ENCODE results near the gene KCNJ1.
A peak's percentile ranks its signal among the peaks of the same experiment; 100 is the strongest.

Gene KCNJ1

GRCh38 chr11:128881221-128881620 lies 14.1 kb upstream of the KCNJ1 start:
- DNase-seq: no peak

DNA sequence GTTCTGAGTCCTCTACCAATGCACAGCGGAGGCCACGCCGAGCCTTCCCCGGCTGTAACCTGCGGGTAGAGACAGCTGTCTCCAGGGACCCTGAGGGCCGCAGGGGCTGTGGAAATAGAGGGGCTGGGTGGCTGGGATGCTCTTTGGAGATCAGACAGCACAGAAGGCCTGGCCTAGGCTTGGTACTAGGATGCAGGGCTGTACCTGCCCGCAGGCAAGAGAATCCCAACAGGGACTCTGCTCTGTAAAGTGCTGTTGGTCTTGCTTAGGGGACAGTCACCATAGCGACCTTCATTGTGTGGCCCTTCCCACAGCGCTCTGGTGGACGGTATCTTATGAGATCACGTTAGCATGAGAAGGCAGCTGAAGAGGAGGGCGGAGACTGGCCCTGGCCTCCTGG lies 12.7 kb upstream of the KCNJ1 start:
- DNase-seq: no peak

- no peak for DNase-seq
Observed at GRCh38 chr11:128878455-128878854, 11.4 kb upstream of the KCNJ1 start.

- DNase-seq: no peak
Observed at GRCh38 chr11:128877726-128878125, 10.6 kb upstream of the KCNJ1 start.

GRCh38 chr11:128876133-128876650 lies 9.1 kb upstream of the KCNJ1 start:
- DNase-seq: no peak

DNA sequence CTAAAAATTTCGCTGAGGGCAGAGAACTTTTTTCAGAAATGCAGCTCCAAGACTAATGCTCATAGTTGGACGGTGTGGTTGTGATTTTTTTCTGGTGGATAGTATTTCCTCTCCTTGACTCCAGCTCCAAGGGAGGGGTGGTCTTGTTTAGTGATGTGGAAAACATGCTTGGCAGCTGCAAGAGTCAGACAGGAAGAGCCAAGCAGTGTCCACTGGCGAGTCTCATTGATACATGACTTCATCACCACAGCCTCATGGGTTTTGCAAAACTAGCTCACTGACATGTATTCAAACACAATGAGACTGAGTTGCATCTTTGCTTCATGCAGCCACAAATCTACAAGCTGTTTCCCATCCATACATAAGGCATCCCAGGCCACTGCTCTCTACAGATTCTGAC lies 7.3 kb upstream of the KCNJ1 start:
- DNase-seq: no peak

DNA sequence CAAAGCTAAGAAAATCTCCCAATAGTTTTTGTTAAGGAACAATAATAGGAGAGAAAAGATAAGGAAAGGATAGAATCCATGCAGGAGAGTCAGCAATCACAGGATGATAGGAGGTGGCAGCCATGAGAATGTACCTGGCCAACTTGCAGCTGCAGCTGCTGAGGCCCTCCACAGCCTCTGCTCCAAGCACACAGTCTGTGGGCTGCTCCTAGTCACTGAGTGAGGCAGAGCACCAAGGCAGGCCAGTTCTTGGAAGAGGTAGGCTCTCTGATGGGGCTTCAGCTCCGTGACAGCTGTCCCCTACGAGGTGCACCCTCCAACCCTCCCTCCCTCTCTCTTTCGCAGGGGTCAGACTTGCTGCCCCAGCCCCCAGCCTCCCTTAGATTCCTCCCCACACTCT lies 5.5 kb upstream of the KCNJ1 start:
- DNase-seq: no peak

DNA sequence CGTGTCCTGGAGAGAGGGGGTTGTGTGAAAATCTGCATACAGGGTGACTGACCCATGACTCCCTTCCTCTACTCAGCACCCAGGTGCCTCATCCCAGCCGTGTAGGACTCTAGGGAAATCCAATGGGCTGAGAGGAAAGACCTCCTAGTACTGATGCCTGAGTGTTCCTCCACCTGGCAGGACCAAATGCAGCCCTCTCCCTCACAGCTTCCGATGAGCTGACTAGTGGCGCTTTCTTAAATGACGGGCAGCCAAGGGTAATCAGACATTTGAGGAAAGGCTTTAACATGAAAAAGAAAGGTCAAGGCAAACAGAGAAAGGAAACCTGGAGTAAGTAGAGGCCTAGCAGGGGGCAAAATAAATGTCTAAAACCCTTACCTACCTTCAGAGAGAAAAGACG lies 5.0 kb upstream of the KCNJ1 start:
- DNase-seq: no peak

- DNase-seq: no peak
Observed at GRCh38 chr11:128871168-128871610, 4.1 kb upstream of the KCNJ1 start.

- DNase-seq: no peak
Observed at GRCh38 chr11:128868841-128869671, 2.0 kb upstream of the KCNJ1 start.

GRCh38 chr11:128865490-128865889 lies 1.6 kb downstream of the KCNJ1 start:
- DNase-seq: no peak

DNA sequence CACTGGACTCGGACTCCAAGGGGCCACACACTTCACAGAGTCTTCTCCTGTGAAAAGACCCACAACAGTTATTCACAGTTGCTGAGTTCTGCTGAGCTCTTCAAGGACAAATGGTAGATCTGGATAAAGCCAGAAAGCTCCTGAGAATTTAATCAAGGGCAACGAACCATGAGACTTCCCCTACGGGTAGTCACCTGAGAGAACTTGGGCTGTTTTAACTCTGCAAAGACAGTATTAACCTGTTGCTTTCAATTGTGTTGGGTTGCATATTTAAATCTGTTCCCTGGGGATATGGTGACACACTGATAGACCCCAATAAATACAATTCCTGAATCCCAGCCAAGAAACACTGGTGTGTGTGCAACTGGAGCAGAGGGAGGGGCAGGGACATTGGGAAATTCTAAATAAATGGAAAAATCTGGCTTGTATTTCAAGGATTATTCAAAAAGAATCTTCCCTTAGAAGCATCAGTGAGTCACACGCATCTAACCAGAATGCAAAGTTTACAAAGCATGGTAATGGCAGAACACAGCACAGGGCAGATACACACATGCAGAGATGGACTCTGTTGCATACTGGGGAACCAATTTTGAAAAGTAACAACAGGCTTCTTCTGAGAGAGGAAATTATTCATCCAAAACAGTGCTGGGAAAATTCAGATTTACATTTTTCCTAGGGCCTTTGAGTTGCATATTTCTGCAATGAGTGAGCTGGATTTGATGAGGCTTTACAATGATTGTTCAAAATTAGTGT lies 4.0 kb downstream of the KCNJ1 start:
- no peak for DNase-seq

- no peak for DNase-seq
Observed at GRCh38 chr11:128862406-128862805, 4.7 kb downstream of the KCNJ1 start.

DNA sequence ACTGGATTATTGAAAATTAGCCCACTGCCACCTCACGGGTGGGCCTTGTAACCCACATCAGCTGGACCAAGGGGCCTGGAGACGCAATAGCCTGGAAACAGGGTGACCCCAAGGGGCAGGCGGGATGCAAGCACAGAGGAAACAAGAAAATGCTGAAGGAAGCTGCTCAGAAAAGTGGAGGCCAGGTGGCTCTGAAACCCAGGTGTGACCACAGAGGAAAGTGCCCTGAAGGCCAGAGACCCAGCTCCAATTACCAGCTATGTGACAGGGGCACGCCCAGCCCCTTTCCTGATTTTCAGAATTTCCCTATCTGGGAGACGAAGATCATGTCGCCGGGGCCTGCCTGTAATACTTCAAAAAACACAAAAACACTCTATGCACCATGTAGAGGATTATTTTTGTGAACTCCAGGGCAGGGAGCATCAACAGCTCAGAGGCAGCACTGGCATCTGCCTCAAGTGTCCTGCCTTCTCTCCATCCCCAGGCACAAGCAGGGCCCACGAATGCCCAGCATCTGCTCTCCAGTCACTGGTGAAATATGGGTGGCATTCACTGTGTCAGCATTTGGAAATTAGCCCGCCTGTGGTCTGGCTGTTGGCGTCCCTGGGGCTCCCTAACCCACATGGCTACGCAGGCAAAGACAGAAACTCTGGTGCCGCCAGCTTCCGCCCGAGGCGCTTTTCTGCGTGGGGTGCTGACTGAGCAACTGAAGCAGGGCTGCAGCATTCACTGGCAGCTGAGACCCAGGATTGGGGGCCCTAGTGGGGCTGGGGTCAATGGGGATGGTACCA lies 6.3 kb downstream of the KCNJ1 start:
- no peak for DNase-seq

- DNase-seq: peak; percentile 61
Observed at GRCh38 chr11:128859563-128860441, 7.3 kb downstream of the KCNJ1 start.

DNA sequence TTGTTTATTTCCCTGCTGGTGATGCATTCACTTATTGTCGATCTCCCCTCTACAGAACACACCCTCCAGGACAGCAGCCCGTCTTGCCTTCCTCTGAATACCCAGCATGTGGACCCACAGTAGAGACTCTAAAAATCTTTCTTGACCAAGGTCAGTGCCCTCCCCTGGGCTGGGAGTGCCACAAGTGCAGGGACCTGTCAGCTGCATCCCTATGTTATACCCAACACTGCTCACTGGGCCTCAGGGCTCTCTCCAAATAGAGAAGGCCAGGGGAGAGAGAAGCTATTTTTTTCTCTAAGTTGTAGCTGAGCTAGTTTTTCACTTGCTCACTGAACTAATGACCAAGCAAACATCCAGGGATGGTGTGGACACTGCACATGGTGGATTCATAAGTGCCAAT lies 9.8 kb downstream of the KCNJ1 start:
- no peak for DNase-seq

GRCh38 chr11:128856241-128856640 lies 10.9 kb downstream of the KCNJ1 start:
- no peak for DNase-seq

DNA sequence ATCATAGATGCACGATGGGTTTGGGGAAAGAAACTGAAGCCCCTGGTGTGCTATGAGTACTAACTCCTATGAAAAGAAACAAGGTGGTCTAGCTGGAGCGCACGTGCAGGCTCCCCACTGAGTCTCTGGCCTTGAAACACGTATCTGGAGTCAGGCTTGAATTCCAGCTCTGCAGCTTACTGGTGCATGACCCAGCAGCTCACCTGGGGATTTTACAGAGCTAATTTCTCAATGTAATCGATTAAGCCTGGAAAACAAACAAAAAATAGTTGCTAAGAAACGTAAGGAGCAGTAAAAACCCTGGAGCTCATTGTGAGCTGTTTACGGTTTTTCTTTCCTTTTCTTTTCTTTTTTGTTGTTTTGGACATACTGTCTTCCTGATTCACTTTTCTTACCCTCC lies 12.3 kb downstream of the KCNJ1 start:
- no peak for DNase-seq

DNA sequence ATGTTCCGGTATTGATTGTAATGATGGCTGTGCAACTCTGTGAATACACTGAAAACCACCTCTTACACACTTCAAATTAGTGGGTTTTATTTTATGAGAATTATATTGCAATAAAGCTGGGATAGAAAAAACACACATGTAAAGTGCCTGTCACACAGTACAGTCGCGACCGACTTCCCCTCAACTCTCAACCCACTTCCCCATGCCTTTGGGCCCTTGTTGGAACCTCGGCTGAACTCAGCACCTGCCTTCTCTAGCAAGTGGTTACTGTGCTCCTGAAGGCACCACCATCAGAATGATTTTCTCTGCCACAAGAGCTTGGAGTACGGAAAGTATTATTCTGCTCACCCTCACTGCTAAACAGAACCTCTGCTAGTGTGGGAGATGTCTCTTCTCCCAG lies 13.5 kb downstream of the KCNJ1 start:
- no peak for DNase-seq

- DNase-seq: no peak
Observed at GRCh38 chr11:128852327-128853023, 14.6 kb downstream of the KCNJ1 start.

- peak; percentile 51 for DNase-seq
Observed at GRCh38 chr11:128848815-128849455, 18.2 kb downstream of the KCNJ1 start.

Measured in activated T-cell treated with anti-CD3 and anti-CD28 coated beads for 4 hours (primary cell).